ENCODE results near the gene GNG3.
"Not testable (repeated sequence)": the region's sequence is repeated elsewhere in the genome, so short reads cannot be mapped to it uniquely, and the experiment has no call there.

GNG3 gene

GRCh38 chr11:62673196-62673525 is 34.3 kb upstream of the GNG3 start:
- no peak for ATAC-seq
- TF ChIP-seq ZNF8 (CRISPR knock-in tag; IDR thresholded peaks at IDR 0.05) (no peak), ZNF70 (CRISPR knock-in tag; IDR thresholded peaks at IDR 0.05) (no peak), ESRRG (CRISPR knock-in tag; IDR thresholded peaks at IDR 0.05) (no peak), ZFP3 (CRISPR knock-in tag; IDR thresholded peaks at IDR 0.05) (no peak), RARB (CRISPR knock-in tag; IDR thresholded peaks at IDR 0.05) (no peak), TCF4 (CRISPR knock-in tag; IDR thresholded peaks at IDR 0.05; ENCODE audit: borderline replicate concordance) (no peak), ZFP30 (CRISPR knock-in tag; IDR thresholded peaks at IDR 0.05) (no peak)

DNA sequence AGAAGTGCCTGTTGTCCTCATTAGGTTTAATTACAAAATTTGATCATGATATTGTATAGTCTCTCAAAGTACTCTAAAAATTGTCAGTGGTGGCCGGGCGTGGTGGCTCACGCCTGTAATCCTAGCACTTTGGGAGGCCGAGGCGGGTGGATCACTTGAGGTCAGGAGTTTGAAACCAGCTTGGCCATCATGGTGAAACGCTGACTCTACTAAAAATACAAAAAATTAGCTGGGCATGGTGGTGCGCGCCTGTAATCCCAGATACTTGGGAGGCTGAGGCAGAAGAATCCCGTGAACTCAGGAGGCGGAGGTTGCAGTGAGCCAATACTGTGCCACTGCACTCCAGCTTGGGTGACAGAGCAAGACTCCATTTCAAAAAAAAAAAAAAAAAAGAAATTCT is 32.1 kb upstream of the GNG3 start:
- ATAC-seq = not testable (repeated sequence)

GRCh38 chr11:62676698-62677097 is 30.8 kb upstream of the GNG3 start:
- ATAC-seq = no peak
- TF ChIP-seq ZNF70 (CRISPR knock-in tag; IDR thresholded peaks at IDR 0.05) (no peak), OSR1 (CRISPR knock-in tag; IDR thresholded peaks at IDR 0.05) (no peak), ZC3H10 (CRISPR knock-in tag; IDR thresholded peaks at IDR 0.05) (no peak), ESRRG (CRISPR knock-in tag; IDR thresholded peaks at IDR 0.05) (no peak), ZFP3 (CRISPR knock-in tag; IDR thresholded peaks at IDR 0.05) (no peak), ZFP30 (CRISPR knock-in tag; IDR thresholded peaks at IDR 0.05) (no peak), PPARA (CRISPR knock-in tag; IDR thresholded peaks at IDR 0.05; ENCODE audit: borderline replicate concordance) (no peak), CSRNP3 (CRISPR knock-in tag; IDR thresholded peaks at IDR 0.05) (no peak), GLIS3 (CRISPR knock-in tag; IDR thresholded peaks at IDR 0.05) (no peak), ZNF8 (CRISPR knock-in tag; IDR thresholded peaks at IDR 0.05) (no peak), RARB (CRISPR knock-in tag; IDR thresholded peaks at IDR 0.05) (no peak)

DNA sequence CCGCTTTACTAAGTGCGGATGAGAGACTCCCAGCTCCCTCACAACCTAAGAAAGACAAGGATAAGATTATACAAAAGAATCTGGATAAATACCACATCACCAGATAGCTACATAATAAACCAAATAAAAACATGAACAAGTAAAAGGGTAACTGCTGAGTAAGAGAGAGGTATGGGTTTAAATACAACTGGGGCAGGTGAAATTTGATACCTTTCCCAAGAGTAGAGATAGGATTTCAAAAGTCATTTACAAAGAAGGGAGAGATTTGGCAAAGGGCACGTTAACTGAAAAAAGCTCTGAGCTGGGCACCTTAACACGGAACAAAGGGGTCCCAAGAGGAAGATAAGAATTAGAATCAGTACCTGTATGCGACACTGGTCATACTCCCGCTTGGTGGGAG is 30.3 kb upstream of the GNG3 start:
- TF ChIP-seq ZFP30 (CRISPR knock-in tag; IDR thresholded peaks at IDR 0.05) = no peak
- no peak for ATAC-seq

DNA sequence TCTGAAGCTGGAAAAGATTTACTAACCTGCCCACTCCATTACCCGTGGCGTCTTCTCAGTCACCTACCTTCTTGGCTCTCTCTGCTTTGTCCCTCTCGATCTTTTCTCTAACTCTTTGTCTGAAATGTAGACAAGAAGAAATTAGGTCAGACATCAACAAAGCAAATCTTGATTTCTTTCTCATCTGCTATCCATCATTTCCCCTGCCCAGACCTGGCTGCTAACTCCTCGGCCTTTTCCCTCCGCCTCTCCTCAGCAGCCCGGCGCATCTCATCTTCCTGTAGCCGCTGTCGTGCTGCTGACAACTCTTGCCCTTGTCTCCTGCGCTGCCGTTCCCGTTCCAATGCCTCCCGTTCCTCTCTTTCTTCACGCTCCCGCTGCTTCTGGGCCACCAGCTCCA is 29.8 kb upstream of the GNG3 start:
- TF ChIP-seq ARNTL (CRISPR knock-in tag; IDR thresholded peaks at IDR 0.05; ENCODE audit: borderline replicate concordance, low read depth) (no peak), CSRNP3 (CRISPR knock-in tag; IDR thresholded peaks at IDR 0.05) (no peak), CSDC2 (CRISPR knock-in tag; IDR thresholded peaks at IDR 0.05) (no peak), RARB (CRISPR knock-in tag; IDR thresholded peaks at IDR 0.05) (no peak), PPARA (CRISPR knock-in tag; IDR thresholded peaks at IDR 0.05; ENCODE audit: borderline replicate concordance) (no peak), ISL1 (CRISPR knock-in tag; IDR thresholded peaks at IDR 0.05) (no peak), TOX (CRISPR knock-in tag; IDR thresholded peaks at IDR 0.05; ENCODE audit: borderline replicate concordance) (no peak), PATZ1 (CRISPR knock-in tag; IDR thresholded peaks at IDR 0.05; ENCODE audit: borderline replicate concordance) (no peak), ESRRG (CRISPR knock-in tag; IDR thresholded peaks at IDR 0.05) (no peak), SNAI2 (CRISPR knock-in tag; IDR thresholded peaks at IDR 0.05) (no peak), ZFP30 (CRISPR knock-in tag; IDR thresholded peaks at IDR 0.05) (no peak), TCF4 (CRISPR knock-in tag; IDR thresholded peaks at IDR 0.05; ENCODE audit: borderline replicate concordance) (no peak), OSR1 (CRISPR knock-in tag; IDR thresholded peaks at IDR 0.05) (no peak), BACH2 (CRISPR knock-in tag; IDR thresholded peaks at IDR 0.05; ENCODE audit: borderline replicate concordance) (no peak)
- TF ChIP-seq, protein P1, sequence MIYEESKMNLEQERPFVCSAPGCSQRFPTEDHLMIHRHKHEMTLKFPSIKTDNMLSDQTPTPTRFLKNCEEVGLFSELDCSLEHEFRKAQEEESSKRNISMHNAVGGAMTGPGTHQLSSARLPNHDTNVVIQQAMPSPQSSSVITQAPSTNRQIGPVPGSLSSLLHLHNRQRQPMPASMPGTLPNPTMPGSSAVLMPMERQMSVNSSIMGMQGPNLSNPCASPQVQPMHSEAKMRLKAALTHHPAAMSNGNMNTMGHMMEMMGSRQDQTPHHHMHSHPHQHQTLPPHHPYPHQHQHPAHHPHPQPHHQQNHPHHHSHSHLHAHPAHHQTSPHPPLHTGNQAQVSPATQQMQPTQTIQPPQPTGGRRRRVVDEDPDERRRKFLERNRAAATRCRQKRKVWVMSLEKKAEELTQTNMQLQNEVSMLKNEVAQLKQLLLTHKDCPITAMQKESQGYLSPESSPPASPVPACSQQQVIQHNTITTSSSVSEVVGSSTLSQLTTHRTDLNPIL (CRISPR knock-in tag; IDR thresholded peaks at IDR 0.05; ENCODE audit: low read depth) = no peak
- no peak for ATAC-seq

GRCh38 chr11:62678433-62678769 is 29.1 kb upstream of the GNG3 start:
- peak; percentile 10 for ATAC-seq
- TF ChIP-seq ZC3H10 (CRISPR knock-in tag; IDR thresholded peaks at IDR 0.05) (no peak), OSR1 (CRISPR knock-in tag; IDR thresholded peaks at IDR 0.05) (no peak), ZNF70 (CRISPR knock-in tag; IDR thresholded peaks at IDR 0.05) (no peak), TSHZ2 (CRISPR knock-in tag; IDR thresholded peaks at IDR 0.05) (no peak), ZNF565 (CRISPR knock-in tag; conservative IDR thresholded peaks at IDR 0.05; ENCODE audit: low read depth) (no peak), ISL1 (CRISPR knock-in tag; IDR thresholded peaks at IDR 0.05) (no peak), ZNF8 (CRISPR knock-in tag; IDR thresholded peaks at IDR 0.05) (no peak), RARB (CRISPR knock-in tag; IDR thresholded peaks at IDR 0.05) (no peak), ARNTL (CRISPR knock-in tag; IDR thresholded peaks at IDR 0.05; ENCODE audit: borderline replicate concordance, low read depth) (no peak), CSDC2 (CRISPR knock-in tag; IDR thresholded peaks at IDR 0.05) (no peak), ZFP30 (CRISPR knock-in tag; IDR thresholded peaks at IDR 0.05) (no peak), PPARA (CRISPR knock-in tag; IDR thresholded peaks at IDR 0.05; ENCODE audit: borderline replicate concordance) (no peak), ZFP3 (CRISPR knock-in tag; IDR thresholded peaks at IDR 0.05) (no peak), GLIS3 (CRISPR knock-in tag; IDR thresholded peaks at IDR 0.05) (no peak), SNAI2 (CRISPR knock-in tag; IDR thresholded peaks at IDR 0.05) (no peak), TCF4 (CRISPR knock-in tag; IDR thresholded peaks at IDR 0.05; ENCODE audit: borderline replicate concordance) (no peak)

Measured in SK-N-SH treated with all-trans-retinoic acid at 6 μM for 48 hours (cell line).